Measurements from ENCODE around the gene AIMP2. TPM values are rescaled to one million over a fixed set of nuclear protein-coding genes. Genes with fewer than 3 reads are reported as not detected.

Gene AIMP2
- 87.3 to 95.0 TPM (median 92.1 TPM) in 5 replicates for total RNA-seq (2022; extraction: Qiagen RNA extraction)

GRCh38 chr7:6008668-6009611 lies at the start of gene AIMP2, which contains the start of gene PMS2:
Gene AIMP2, plus strand, starts transcription at chr7:6009272. Its CDS starts 92 bp downstream, at chr7:6009364.
Gene PMS2, minus strand, starts transcription at chr7:6009049. Its CDS starts 30 bp downstream, at chr7:6009019.

DNA sequence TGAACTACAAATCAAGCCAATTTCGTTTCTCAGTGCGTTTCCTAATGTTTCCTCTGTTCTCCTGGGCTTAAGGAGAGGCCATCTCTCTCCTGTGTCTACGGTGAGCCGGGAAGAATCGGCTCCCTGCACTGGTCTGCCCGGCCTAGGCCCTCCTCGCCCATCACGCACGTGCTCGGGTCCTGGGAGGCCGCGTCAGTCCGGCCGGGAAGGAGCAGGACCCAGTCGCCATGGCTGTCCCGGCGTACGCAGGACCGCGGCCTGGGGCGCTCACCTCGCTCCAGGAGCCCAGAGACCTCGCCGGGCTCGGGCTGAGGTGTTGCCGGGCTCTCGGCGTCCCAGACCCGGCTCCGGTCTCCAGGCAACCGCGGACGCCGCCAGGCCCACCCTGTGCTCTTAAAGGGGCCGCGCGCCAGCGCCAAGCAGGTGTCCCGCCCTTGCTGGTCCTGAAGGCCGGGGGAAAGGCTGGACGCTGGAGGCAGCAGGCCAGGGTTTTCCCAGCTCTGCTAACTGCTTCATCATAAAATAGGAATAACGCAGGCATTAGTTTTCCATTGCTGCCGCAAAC lies 38.6 kb upstream of the AIMP2 start, which contains the start of gene RSPH10B:
Gene RSPH10B (minus strand): TSS at position 343 of the 565 bp plus-strand sequence. CDS start 3,573 bp downstream, outside the sequence.

GRCh38 chr7:6030988-6031387 lies 21.9 kb downstream of the AIMP2 start, which contains the start of gene ANKRD61:
Gene ANKRD61, plus strand, starts transcription at chr7:6031376. Its CDS starts 0 bp downstream, at chr7:6031376.

Other genes starting within 250 kb of the AIMP2 start
- gene RNF216, start 227.6 kb upstream of the AIMP2 start, total RNA-seq (2022; extraction: Qiagen RNA extraction), result 20.6 to 25.8 TPM (median 24.1 TPM) in 5 replicates
- not detected in 5 replicates for gene OCM, start 128.5 kb upstream of the AIMP2 start, total RNA-seq (2022; extraction: Qiagen RNA extraction)
- gene CCZ1, start 110.5 kb upstream of the AIMP2 start, total RNA-seq (2022; extraction: Qiagen RNA extraction), result 74.4 to 88.0 TPM (median 80.9 TPM) in 5 replicates
- gene RSPH10B, start 38.6 kb upstream of the AIMP2 start, total RNA-seq (2022; extraction: Qiagen RNA extraction), result 0.08 to 0.11 TPM (median 0.09 TPM) in 4 of 5 replicates, not detected in the other
- gene PMS2, start 223 bp upstream of the AIMP2 start, total RNA-seq (2022; extraction: Qiagen RNA extraction), result 10.2 to 12.7 TPM (median 12.3 TPM) in 5 replicates
- 0.28 to 1.2 TPM (median 0.51 TPM) in 5 replicates for gene ANKRD61, start 22.1 kb downstream of the AIMP2 start, total RNA-seq (2022; extraction: Qiagen RNA extraction)
- 60.2 to 80.1 TPM (median 71.8 TPM) in 5 replicates for gene EIF2AK1, start 49.9 kb downstream of the AIMP2 start, total RNA-seq (2022; extraction: Qiagen RNA extraction)
- gene USP42, start 95.7 kb downstream of the AIMP2 start, total RNA-seq (2022; extraction: Qiagen RNA extraction), result 6.7 to 8.3 TPM (median 7.6 TPM) in 5 replicates

Measured in A549 treated with Mapracorat at 1 μM for 4 hours (cell line).